HG03457 (cell line): Measurements from ENCODE around the gene GBP7.

Experiments
- ATAC-seq: cut with Tn5 transposase; IDR thresholded peaks from one replicate; pipeline ENCODE4 v1.9.1; 2021; ENCODE audit warnings: moderate number of reproducible peaks; ENCODE audit not compliant: unreplicated experiment

Gene GBP7

GRCh38 chr1:89121641-89122040 is 54.2 kb downstream of the GBP7 start:
- no peak for ATAC-seq

- ATAC-seq = no peak
These were observed 61.1 kb downstream of the GBP7 start for GRCh38 chr1:89114662-89115061.

DNA sequence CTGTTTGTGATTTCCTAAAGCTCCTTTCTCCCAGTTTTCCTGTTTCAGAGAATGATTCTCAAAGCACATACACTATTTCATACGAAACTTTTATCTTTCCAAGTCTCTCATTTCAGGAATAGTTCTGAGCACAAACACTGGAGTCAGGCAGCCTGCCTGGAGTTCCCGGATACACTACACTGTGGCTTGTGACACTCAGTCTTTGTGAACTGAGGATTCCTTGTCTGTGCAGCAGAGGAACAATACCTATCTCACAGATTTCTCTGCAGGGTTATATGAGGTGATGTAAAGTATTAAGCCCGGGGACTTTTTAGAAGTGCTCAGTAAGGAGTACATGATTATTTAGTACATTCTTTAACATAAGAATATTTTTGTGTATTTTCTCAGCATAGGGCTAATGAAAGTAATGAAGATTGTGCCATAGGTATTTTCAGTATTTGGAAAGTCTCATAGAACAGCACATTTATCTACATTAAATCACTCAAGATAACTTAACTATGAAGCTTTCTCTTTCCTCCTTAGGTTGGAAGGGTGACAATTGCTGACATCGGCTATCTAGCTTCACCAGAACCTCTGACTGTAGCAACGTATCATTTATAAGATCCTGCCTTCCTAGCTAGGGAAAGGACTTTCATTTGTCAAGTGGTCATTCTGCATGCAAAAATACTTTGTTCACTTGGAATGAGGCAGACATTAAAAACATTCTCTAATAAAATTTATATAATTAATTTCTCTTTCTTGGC is 62.8 kb downstream of the GBP7 start:
- ATAC-seq = no peak

DNA sequence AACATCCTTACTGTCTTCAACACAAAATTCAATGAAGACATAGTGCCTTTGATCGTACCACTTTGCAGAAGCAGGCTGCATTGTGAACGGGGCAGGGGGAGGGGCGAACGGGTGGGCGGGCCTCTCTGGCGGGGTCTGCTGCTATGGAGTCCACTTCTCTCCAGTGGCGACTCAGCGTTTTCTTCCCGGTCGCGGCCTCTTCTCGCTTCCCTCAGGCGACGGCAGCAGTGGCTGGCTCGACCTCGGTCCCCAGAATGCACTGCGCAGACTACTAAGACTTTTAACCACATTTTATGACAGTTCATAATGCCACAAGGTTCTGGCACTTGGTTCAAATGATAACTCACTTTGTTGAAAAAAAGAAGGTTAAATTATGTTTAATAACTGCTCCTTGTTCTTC is 71.1 kb downstream of the GBP7 start:
- no peak for ATAC-seq

DNA sequence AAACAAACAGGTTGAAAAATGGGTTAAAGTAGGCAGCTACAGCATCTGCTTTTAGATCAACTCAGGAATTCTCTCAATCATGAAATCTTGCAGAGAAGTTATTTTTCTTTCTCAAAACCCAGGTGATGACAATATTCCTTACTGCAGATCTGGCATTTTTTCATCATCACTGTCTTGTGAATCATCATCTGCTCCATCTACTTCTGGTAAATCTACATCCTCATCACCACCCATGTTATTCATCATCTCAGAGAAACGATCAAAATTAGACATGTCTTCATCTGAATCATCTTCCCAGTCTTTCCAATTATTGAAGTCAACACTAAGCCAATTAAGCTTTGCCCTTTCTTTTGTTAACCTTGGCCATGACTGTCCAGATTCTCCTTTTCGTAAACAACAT is 71.7 kb downstream of the GBP7 start:
- ATAC-seq = no peak

- ATAC-seq = no peak
These were observed 73.8 kb downstream of the GBP7 start for GRCh38 chr1:89102021-89102420.

DNA sequence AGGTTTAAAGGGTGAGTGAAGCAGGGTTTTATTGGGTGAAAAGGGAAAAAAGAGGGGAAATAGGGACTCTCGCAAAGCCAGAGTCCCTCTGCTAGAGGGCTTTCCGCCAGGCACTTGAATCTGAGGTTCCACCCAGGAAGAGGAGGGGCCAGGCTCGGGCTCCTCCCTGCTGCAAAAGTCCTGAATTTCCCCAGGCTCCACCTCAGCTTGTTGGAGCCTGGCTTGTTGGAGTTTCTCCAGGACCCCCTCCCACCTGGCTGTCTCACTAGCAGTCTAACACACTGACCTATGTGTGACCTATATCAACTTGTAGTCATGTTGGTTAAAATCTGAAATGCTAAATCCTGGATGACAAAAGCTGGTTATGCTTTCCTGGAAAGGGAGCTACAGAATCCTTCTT is 75.4 kb downstream of the GBP7 start:
- no peak for ATAC-seq

DNA sequence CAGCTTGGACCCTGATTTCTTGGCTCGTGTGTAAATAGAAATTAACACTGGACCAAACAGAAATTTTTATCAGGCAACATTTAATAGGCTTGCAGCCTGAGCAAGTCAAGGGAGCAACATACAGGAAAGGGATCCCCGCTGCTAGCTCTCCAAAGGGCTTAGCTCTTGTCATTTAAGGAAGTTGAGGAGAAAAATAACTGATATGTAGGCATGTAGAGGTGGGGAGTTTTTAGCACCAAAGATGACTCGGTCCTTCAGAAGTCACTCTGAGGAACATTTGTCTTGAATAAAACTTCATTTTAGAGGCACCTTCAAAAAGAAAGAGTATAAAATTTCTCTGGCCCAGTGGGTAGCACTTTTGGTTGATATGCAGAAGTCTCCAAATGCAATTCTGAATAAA is 76.9 kb downstream of the GBP7 start:
- ATAC-seq = no peak

DNA sequence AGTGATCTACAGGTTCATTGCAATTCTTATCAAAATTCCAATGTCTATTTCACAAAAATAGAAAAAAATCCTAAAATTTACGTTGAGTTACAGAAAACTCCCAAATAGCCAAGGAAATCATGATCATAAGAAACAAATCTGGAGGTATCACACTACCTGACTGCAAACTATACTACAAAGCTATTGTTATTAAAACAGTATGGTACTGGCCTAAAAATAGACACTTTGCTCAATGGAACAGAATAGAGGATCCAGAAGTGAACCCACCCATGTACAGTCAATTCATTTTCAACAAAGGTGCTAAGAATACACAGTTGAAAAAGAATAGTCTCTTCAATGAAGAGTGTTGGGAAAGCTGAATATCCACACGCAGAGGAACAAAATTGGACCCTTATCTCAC is 80.1 kb downstream of the GBP7 start:
- ATAC-seq = no peak

DNA sequence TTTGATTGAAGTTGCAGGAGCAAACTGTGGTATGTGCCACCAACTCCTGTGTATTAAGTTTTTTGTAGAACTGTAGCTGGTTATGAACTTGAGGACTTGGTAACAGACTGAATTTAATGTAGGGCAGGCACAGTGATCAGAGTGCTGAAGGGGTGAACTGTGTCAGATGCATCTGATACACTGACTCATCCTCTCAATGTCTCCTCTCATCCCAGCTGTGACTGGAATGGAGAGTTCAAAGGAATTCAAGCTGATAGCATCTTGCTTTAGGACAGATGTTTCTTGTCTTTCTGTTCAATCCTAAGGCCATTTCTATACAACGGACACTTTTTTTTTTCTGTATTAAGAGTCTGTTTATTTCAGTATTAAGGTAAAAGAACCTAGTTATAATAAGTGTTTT is 85.8 kb downstream of the GBP7 start:
- no peak for ATAC-seq

- no peak for ATAC-seq
These were observed 87.2 kb downstream of the GBP7 start for GRCh38 chr1:89088572-89088971.

DNA sequence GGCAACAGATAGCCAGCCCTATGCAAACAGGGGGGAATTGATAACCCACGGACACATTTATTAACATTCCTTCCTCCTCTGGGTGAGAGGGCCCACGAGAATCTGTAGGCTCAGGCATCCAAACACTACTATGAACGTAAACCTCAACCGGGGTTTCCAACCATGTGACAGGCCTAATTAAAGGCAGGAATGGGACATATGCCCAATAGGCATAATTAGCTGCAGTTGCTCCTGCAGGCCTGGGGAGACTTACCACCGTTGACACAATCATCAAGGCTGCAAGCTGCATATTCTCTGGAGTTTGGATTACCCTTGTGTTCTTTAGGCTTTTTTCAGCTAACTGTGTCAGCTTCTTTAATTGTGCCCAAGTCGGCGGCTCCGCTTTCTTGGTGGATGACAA is 88.6 kb downstream of the GBP7 start:
- ATAC-seq = no peak

GRCh38 chr1:89085781-89086180 is 90.0 kb downstream of the GBP7 start:
- no peak for ATAC-seq
